Stimulated activated CD4-positive, alpha-beta T cell treated with anti-CD3 and anti-CD28 coated beads, TNF-alpha, amount 100 ng/mL, for 24 hours (primary cell): ENCODE measurements around the gene HSD3B7.
"Not testable (repeated sequence)": the region's sequence is repeated elsewhere in the genome, so short reads cannot be mapped to it uniquely, and the experiment has no call there.

Source experiments
- DNase-seq, 3 experiments: peaks; one replicate each; pipeline ENCODE4 v3.0.0-alpha.2; 2020; ENCODE audit warnings: low read depth in 3 of 3

The HSD3B7 gene

GRCh38 chr16:31000671-31001382 is 15.8 kb downstream of the HSD3B7 start:
- DNase-seq = no peak

- no peak for DNase-seq
These were observed 16.7 kb downstream of the HSD3B7 start for GRCh38 chr16:31001507-31002249.

- no peak for DNase-seq
These were observed 17.3 kb downstream of the HSD3B7 start for GRCh38 chr16:31002250-31002700.

- DNase-seq = no peak
These were observed 17.9 kb downstream of the HSD3B7 start for GRCh38 chr16:31002862-31003341.

- no peak for DNase-seq
These were observed 18.7 kb downstream of the HSD3B7 start for GRCh38 chr16:31003744-31004143.

GRCh38 chr16:31004658-31005057 is 19.7 kb downstream of the HSD3B7 start:
- no peak for DNase-seq

GRCh38 chr16:31005350-31006085 is 20.5 kb downstream of the HSD3B7 start:
- DNase-seq = no peak

GRCh38 chr16:31006086-31006385 is 21.0 kb downstream of the HSD3B7 start:
- DNase-seq = no peak

GRCh38 chr16:31006589-31006988 is 21.6 kb downstream of the HSD3B7 start:
- no peak for DNase-seq

- DNase-seq = no peak
These were observed 22.7 kb downstream of the HSD3B7 start for GRCh38 chr16:31007684-31008083.

GRCh38 chr16:31008149-31008548 is 23.1 kb downstream of the HSD3B7 start:
- no peak for DNase-seq

- DNase-seq = no peak
These were observed 23.5 kb downstream of the HSD3B7 start for GRCh38 chr16:31008551-31008950.

- DNase-seq = no peak
These were observed 24.1 kb downstream of the HSD3B7 start for GRCh38 chr16:31009120-31009519.

GRCh38 chr16:31009894-31010584 is 25.0 kb downstream of the HSD3B7 start:
- DNase-seq = no peak

- DNase-seq = peak; percentile 10 to 50 (median 28)
These were observed 25.7 kb downstream of the HSD3B7 start, which contains the start of gene STX1B for GRCh38 chr16:31010585-31011325. Gene STX1B (minus strand): TSS chr16:31010638. CDS start chr16:31010396, 242 bp downstream.

GRCh38 chr16:31011815-31012214 is 26.8 kb downstream of the HSD3B7 start:
- DNase-seq = not testable (repeated sequence)

- not testable (repeated sequence) for DNase-seq
These were observed 28.3 kb downstream of the HSD3B7 start for GRCh38 chr16:31013292-31013691.

GRCh38 chr16:31016018-31016417 is 31.0 kb downstream of the HSD3B7 start:
- no peak for DNase-seq

- not testable (repeated sequence) for DNase-seq
These were observed 32.7 kb downstream of the HSD3B7 start for GRCh38 chr16:31017756-31018155.

GRCh38 chr16:31020536-31020935 is 35.5 kb downstream of the HSD3B7 start:
- DNase-seq = no peak
